Effector CD8-positive, alpha-beta T cell (primary cell): Measurements from ENCODE around the gene KHDC3L.
"Not testable (repeated sequence)": the region's sequence is repeated elsewhere in the genome, so short reads cannot be mapped to it uniquely, and the experiment has no call there.

Experiments
- DNase-seq: peaks from one replicate; lab custom pipeline; 2025; lab: John Stamatoyannopoulos, UW

The KHDC3L gene

DNA sequence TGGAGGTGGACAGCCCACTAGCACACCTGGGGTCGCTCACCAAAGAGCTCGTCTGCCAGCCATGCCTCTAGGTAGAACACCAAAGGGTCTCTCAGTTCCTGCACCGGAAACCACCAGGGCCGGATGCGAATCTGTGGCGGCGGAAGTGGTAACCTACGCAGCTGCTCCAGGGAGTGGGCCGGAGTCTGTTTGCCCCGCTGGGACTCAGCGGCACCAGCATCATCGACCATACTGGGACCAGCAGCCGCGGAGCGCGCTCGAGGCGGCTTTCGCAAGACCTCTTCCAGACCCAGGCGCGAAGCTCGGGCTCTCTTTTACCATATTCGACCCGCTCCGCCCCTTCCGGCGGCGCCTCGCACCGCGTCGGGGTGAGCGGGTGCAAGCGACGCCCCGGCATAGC lies 7.1 kb downstream of the KHDC3L start, which contains the start of gene OOEP:
TSS of gene OOEP (minus strand) at position 335 of the 400 bp plus-strand sequence. CDS start at position 230, 105 bp downstream.
- no peak for DNase-seq

DNA sequence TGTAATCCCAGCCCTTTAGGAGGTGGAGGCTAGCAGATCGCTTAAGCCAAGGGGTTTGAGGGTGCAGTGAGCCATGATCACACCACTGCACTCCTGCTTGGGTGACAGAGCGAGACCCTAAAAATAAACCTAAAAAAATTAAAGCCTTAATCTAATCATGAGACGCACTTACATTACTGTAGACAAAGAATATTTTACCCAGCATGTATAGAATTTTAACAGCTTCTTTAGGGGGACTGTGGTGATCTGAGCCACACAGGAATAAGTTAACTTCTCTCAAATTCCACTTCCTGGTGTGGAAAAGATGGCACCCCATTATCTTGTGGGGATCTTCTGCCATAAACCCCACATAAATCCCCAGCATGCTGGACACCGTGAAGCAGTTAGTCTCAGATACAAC lies 9.5 kb downstream of the KHDC3L start:
- DNase-seq: no peak

DNA sequence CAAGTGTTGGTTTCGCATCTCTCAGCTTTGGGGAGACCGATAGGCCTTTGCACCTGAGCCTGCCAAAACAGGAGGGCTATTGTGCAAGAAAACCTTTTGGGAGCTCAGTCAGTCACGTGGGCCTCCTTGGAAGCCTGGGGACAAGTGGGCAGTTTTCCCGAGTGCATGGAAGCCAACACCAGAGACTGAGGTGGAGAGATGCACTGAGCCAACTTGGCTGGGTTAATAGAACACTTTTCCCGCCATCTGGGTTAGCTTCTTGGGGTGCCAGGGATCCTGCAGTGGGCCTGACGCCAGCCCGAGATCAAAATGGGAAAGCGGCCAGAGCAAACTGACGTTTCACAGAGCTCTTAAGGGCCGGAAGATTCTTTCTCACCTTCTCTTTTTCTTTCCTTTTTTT lies 10.1 kb downstream of the KHDC3L start:
- no peak for DNase-seq

DNA sequence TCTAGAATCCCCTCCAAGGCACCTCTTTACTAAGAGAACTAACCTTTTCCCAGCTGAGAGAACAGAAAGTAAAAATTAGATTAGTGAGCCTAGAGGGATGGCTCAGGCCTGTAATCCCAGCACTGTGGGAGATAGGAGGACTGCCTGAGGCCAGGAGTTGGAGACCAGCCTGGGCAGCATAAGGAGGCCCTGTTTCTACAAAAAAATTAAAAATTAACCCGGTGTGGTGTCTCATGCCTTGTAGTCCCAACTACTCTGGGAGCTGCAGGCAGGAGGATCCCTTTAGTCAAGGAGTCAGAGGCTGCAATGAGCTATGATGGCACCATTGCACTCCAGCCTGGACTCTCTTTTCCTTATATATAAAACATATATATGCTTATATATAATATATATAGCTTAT lies 12.8 kb downstream of the KHDC3L start:
- DNase-seq: no peak

DNA sequence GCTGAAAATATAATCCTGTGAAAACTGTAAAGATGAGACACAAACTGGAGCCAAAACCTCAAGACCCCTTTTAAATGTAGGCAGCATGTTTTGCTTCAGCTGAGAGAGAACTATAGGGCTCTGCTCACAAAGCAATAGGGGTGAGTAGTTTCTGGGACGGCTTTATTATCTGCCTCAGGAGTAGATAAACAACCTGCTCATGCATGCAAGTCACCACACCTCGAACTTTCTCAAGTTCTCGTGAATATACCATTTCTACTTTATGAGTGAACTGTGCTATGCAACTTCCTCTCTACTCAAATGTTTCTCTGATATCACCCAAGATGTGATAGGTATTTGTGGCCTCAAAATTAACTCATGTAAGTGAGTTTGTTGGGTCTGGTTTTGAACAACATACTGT lies 14.8 kb downstream of the KHDC3L start:
- no peak for DNase-seq

DNA sequence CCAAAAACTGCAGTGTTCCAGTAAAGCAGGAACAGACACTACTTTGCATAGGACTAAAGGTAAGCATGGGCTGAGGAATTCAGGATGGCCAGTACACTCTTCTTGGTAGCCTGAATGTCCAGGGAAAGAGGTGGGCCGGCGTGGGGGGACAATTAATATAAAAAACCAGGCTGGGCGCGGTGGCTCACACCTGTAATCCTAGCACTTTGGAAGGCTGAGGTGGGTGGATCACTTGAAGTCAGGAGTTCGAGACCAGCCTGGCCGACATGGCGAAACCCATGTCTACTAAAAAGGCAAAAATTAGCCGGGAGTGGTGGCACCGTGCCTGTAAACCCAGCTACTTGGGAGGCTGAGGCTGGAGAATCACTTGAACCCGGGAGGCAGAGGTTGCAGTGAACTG lies 19.1 kb downstream of the KHDC3L start:
- not testable (repeated sequence) for DNase-seq

DNA sequence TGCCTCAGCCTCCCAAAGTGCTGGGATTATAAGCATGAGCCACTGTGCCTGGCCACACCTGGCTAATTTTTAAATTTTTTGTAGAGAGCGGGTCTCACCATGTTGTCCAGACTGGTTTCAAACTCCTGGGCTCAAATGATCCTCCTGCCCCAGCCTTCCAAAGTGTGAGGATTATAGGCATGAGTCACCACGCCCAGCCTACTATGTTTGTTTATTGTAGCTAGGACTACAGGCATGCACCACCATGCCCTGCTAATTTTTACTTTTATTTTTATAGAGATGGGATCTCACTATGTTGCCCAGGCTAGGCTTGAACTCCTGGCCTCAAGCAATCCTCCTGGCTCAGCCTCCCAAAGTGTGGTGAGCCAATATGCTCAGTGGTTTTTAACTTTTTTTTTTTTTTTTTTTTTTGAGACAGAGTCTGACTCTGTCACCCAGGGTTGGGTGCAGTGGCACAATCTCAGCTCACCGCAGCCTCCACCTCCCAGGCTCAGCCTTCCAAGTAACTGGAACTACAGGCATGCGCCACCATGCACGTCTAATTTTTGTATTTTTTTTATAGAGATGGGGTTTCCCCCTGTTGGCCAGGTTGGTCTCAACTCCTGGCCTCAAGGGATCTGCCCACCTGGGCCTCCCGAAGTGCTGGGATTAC lies 20.1 kb downstream of the KHDC3L start:
- no peak for DNase-seq

DNA sequence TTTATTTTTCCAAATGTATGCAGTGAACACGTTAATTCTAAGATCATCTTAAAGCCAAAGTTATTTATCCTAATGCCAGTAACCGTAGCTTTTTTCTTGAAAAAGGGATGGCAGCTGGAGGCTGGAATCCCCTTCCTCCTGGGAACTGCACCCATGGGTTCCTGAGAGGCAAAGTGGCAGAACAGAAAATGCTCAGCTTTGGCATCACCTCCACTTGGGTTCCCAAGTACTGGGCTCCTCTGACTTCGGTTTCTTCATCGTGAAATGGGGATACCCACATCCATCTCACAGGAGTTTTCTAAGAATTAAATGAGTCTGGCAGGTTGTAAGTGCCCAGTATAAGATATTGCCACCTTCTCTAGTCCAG lies 26.0 kb downstream of the KHDC3L start:
- no peak for DNase-seq

DNA sequence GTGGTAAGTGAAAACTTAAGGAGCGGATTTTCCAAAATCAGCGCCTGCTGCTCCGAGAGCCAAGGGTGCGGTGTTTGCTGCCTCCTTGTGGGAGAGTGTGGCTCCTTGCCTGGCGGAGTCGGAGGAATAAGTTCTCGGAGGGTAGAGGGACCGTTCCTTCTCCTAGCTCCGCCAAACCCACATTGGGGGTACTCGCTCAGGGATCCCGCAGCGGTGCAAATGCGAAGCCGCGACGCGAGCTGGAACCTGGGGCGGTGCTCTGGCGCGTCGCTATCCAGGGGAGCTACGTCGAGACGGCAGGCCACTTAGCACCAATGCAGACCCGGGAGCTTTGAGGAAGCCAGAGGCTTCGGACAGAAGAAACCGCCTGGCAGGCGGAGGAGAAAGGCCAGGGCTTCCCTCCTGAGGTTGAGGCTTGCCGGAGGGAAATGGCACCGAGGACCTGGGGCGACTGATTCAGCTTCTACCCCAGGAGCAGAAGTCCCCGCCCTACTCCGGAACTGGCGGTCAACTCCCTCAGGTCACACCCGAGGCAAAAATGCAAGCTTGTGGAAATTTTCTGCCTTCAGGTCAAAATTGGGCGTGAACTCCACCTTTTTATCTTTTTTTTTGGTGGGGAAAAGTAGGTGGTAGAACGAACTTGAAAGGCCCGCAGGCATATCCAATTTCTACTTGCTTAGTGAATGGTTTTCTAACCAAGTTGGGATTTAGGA lies 26.5 kb downstream of the KHDC3L start:
- no peak for DNase-seq

DNA sequence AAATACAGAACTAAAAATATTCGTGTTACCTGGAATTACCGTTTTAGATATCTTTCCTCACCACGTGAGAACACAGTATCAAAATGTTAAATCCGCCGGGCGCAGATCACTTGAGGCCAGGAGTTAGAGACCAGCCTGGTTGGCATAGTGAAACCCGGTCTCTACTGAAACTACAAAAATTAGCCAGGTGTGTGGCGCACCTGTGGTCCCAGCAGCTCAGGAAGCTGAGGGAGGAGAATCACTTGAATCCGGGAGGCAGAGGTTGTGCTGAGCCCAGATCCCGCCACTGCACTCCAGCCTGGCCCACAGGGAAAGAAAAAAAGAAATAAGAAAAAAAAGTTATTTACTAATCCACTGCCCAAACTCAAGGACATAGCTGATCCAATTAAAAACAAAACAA lies 27.4 kb downstream of the KHDC3L start:
- no peak for DNase-seq

DNA sequence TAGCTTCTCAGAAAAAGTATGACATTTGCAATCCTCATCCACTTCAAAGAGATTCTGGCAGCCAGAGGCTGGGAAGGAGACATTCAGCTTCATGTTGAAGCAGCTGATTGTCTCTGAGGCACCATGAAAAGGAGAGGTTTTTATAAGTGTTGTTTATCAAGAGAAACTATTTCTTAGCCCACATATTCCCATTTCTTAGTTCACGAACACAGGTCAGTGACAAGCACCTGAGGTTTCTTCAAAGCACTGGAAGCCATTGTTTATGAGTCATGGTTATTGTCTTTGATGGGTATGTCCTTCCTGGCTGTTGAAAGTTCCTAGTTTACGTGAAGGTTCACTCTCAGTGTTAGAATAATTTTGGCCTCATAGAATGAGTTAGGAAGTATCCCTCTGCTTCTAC lies 29.2 kb downstream of the KHDC3L start:
- no peak for DNase-seq

DNA sequence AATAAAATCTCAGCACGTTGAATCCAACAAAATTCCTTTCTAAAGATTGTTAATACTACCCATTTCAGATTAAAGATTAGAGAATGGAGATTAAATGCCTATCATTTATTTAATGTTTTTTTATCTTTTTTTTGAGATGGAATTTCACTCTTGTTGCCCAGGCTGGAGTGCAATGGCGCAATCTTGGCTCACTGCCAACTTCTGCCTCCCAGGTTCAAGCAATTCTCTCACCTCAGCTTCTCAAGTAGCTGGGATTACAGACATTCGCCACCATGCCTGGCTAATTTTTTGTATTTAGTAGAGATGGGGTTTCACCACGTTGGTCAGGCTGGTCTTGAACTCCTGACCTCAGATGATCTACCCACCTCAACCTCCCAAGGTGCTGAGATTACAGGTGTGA lies 29.7 kb downstream of the KHDC3L start:
- not testable (repeated sequence) for DNase-seq

DNA sequence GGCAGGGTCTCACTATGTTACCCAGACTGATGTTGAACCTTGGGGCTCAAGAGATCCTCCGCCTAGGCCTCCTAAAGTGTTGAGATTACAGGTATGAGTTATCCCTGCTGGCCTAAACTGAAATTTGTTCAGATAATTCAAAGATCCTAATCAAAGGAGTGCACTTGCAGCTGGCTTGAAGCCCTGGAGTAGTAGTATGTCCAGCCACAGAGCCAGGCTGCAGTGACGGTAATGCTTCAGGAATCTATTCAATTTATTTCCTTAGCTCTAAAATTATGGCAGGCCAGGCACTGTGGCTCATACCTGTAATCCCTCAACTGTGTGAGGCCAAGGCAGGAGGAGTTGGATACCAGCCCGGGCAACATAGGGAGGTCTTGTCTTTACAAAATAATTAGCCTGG lies 30.8 kb downstream of the KHDC3L start:
- no peak for DNase-seq

DNA sequence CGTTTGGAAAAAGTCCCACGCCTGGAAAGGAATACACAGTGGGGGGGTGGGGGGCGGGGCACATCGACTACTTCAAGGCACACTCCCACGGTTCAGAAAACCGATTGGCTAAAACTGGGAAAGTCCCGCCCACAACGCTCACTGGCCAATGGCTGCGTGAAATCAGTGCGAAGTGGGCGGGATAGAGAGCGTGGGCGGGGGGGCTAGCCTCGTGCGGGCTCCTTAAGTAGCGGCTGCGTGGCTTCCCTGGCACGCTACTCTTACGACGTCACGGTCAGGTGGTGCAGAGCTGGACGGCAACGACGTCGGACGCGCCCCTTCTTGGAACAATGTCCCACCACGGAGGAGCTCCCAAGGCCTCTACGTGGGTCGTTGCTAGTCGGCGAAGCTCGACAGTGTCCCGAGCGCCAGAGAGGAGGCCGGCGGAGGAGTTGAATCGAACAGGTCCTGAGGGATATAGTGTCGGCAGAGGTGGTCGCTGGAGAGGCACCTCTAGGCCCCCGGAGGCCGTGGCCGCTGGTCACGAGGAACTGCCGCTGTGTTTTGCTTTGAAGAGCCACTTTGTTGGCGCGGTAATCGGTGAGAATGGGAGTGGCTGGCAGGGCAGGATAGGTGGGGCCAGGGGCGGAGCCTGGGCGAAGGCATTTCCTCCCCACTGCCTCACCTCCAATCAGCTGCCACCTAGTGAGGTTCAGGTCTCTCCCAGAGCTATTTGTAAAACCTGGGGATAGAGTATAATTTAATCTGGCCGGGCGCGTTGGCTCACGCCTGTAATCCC lies 32.3 kb downstream of the KHDC3L start, which contains the start of gene DDX43:
TSS of gene DDX43 (plus strand) at position 252 of the 778 bp plus-strand sequence. CDS start at position 330, 78 bp downstream.
- DNase-seq: peak; percentile 41

DNA sequence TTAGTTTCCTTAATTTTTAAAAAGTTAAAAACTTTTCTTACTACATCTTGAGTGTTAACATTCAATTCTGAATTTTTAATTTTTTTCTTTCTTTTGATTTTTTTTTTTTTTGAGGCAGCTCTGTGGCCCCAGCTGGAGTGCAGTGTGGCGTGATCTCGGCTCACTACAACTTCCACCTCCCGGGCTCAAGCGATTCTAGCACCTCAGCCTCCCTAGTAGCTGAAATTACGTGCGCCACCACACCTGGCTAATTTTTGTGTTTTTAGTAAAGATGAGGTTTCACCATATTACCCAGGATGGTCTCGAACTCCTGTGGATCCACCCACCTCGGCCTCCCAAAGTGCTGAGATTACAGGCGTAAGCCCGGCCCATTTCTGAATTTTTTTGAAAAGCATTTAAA lies 33.4 kb downstream of the KHDC3L start:
- no peak for DNase-seq

DNA sequence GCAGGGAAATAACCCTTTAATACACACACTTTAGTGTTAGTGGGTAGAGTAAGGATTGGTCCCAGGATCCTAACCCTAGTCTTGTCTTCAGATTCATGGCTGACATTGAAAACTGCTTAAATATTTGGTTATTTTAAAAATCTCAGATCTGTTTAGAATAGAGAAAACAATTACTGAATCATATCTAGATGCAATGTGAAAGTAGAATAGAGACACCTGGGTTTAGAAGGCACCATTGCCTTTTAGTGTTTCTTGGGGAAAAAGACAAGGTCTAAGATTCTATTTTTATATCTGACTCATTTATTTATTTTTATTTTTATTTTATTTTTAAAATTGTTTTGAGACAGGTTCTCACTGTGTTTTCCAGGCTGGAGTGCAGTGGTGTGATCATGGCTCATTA lies 38.2 kb downstream of the KHDC3L start:
- DNase-seq: no peak

DNA sequence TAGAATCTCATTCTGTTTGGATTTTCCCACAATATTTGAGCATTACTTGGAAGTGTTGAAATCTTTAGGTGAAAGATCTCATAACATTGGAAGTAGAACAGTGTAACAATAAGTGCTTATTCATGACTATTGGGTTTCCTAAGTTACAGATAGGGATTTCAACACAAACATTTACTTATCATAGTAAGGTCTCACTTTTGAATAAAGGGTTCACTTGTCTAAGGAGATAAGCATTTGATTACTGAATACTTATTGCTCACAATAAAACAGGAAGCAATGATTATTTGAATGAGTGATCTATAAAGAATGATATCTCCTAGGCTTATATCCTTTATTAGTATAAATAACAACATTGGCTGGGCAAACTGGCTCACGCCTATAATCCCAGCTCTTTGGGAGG lies 46.9 kb downstream of the KHDC3L start:
- no peak for DNase-seq

DNA sequence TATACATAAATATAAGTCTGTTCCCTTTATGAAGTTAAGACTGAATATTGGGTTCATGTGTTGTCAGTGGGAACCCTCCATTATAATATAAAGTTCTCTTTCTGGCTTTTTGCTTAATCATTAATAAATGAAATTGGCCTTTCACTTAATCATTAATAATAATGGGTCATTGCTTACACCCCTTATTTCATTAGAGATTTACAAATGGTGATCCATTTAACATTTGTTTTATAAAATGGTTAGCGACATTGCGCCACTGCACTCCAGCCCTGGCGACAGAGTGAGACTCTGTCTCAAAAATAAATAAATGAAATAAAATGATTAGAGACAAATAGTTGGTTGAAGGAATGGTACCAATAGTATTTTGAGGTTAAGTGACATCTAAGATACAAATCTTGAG lies 50.6 kb downstream of the KHDC3L start:
- DNase-seq: no peak
